Testis (tissue), 2 donors: ENCODE measurements around the gene SLC4A8.

Source experiments
- POLR2A ChIP-seq: fragments of 450-650 bp; IDR thresholded peaks from one replicate; pipeline ENCODE4 v1.6.1; 2017; ENCODE audit warnings: antibody characterized with exemption, mild to moderate bottlenecking, moderate library complexity
- TF ChIP-seq, protein P1 (sequence below), 3 experiments: fragments of 450-650 bp in 2 of 3; fragments of 200-600 bp in 1 of 3; sonication (generic) in 1 of 3; IDR thresholded peaks; one replicate each; pipeline ENCODE4 v1.5.1; 2016 to 2019; ENCODE audit warnings: antibody characterized with exemption in 3 of 3, mild to moderate bottlenecking in 2 of 3, moderate library complexity in 1 of 3

DNA sequence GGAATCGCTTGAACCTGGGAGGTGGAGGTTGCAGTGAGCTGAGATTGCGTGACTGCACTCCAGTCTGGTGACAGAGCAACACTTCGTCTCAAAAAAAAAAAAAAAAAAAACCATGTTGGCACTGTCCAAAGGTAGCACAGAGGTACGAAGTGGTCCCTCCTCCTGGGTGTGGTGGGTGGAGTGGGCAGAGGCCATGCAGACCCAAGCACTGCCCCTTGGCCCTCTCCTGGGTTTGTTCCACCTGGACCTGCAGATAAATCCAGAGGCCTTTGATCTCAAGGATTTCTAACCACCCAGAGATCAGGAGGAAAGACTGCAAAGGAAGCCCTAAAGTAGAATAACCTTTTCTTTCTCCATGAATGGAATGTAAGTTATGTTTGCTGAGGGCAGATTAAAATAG is 24.7 kb upstream of the SLC4A8 start:
- TF ChIP-seq, protein P1, sequence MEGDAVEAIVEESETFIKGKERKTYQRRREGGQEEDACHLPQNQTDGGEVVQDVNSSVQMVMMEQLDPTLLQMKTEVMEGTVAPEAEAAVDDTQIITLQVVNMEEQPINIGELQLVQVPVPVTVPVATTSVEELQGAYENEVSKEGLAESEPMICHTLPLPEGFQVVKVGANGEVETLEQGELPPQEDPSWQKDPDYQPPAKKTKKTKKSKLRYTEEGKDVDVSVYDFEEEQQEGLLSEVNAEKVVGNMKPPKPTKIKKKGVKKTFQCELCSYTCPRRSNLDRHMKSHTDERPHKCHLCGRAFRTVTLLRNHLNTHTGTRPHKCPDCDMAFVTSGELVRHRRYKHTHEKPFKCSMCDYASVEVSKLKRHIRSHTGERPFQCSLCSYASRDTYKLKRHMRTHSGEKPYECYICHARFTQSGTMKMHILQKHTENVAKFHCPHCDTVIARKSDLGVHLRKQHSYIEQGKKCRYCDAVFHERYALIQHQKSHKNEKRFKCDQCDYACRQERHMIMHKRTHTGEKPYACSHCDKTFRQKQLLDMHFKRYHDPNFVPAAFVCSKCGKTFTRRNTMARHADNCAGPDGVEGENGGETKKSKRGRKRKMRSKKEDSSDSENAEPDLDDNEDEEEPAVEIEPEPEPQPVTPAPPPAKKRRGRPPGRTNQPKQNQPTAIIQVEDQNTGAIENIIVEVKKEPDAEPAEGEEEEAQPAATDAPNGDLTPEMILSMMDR (IDR thresholded peaks at IDR 0.05): no peak
- no peak for TF ChIP-seq POLR2A
